Memory B cell (primary cell): ENCODE results near the gene CAMTA2.
A peak's percentile ranks its signal among the peaks of the same experiment; 100 is the strongest.

Experiments
- ATAC-seq: fragments of 150-1000 bp; cut with Tn5 transposase; 2 replicates; pipeline ENCODE4 v1.10.0; 2021; ENCODE audit warnings: low read depth, mild to moderate bottlenecking, moderate library complexity
- DNase-seq, 2 donors: peaks; one replicate each; pipeline ENCODE4 v3.0.0; 2022; ENCODE audit warnings: low spot score in 2 of 2
- H3K27ac Mint-ChIP-seq: one replicate; pipeline ENCODE4 v1.8.0; 2022; ENCODE audit warnings: mild to moderate bottlenecking, moderate library complexity, mixed read lengths
- H3K27me3 Mint-ChIP-seq: one replicate; pipeline ENCODE4 v1.8.0; 2022; ENCODE audit warnings: mixed read lengths
- H3K36me3 Mint-ChIP-seq: one replicate; pipeline ENCODE4 v1.8.0; 2022; ENCODE audit warnings: mild to moderate bottlenecking, mixed read lengths
- H3K4me1 Mint-ChIP-seq: one replicate; pipeline ENCODE4 v1.8.0; 2022; ENCODE audit warnings: mixed read lengths
- H3K4me3 Mint-ChIP-seq: one replicate; pipeline ENCODE4 v1.8.0; 2022; ENCODE audit warnings: mild to moderate bottlenecking, moderate library complexity, mixed read lengths
- H3K9me3 Mint-ChIP-seq: one replicate; pipeline ENCODE4 v1.8.0; 2022; ENCODE audit warnings: mixed read lengths

CAMTA2 gene

GRCh38 chr17:4942760-4943508 lies 44.5 kb downstream of the CAMTA2 start:
- H3K36me3 Mint-ChIP-seq: peaks cover 29% of the 10 kb centered on the region
- no peak for ATAC-seq

GRCh38 chr17:4941319-4941610 lies 46.2 kb downstream of the CAMTA2 start:
- Mint-ChIP-seq H3K36me3 (peaks cover 23% of the 10 kb centered on the region), H3K9me3 (no peaks in the 10 kb centered on the region), H3K4me3 (peak overlapping the region; percentile 90), H3K27ac (peak overlapping the region; percentile 92), H3K4me1 (peaks cover 62% of the 10 kb centered on the region), H3K27me3 (no peaks in the 10 kb centered on the region)
- no peak for ATAC-seq
- no peak for DNase-seq

More at GRCh38 chr17:4942760-4943508, 44.5 kb downstream of the CAMTA2 start:
- H3K9me3 Mint-ChIP-seq: no peaks in the 10 kb centered on the region
- H3K4me1 Mint-ChIP-seq: peaks cover 69% of the 10 kb centered on the region
- peak overlapping the region; percentile 7 for H3K4me3 Mint-ChIP-seq
- DNase-seq: no peak
- peak overlapping the region; percentile 37 for H3K27ac Mint-ChIP-seq
- H3K27me3 Mint-ChIP-seq: no peaks in the 10 kb centered on the region

GRCh38 chr17:4940555-4941318 lies 46.7 kb downstream of the CAMTA2 start:
- H3K36me3 Mint-ChIP-seq: peaks cover 22% of the 10 kb centered on the region
- peak overlapping the region; percentile 92 for H3K27ac Mint-ChIP-seq
- peak overlapping the region; percentile 90 for H3K4me3 Mint-ChIP-seq
- H3K9me3 Mint-ChIP-seq: no peaks in the 10 kb centered on the region
- peaks cover 62% of the 10 kb centered on the region for H3K4me1 Mint-ChIP-seq
- no peak for DNase-seq
- H3K27me3 Mint-ChIP-seq: no peaks in the 10 kb centered on the region
- no peak for ATAC-seq

GRCh38 chr17:4939796-4940554 lies 47.5 kb downstream of the CAMTA2 start, which contains the start of the genes RNF167 and SLC25A11:
RNF167 (plus strand) TSS chr17:4940268; CDS start chr17:4940910, 642 bp downstream.
SLC25A11 (minus strand) TSS chr17:4940046; CDS start chr17:4939910, 136 bp downstream.
- Mint-ChIP-seq H3K27me3 (no peaks in the 10 kb centered on the region), H3K4me1 (peaks cover 54% of the 10 kb centered on the region), H3K27ac (peak within 1 kb of the TSS; percentile 92), H3K4me3 (peak within 1 kb of the TSS; percentile 90), H3K9me3 (no peaks in the 10 kb centered on the region), H3K36me3 (peaks cover 14% of the 10 kb centered on the region)
- DNase-seq (peak; percentile 90 to 96), ATAC-seq (peak; percentile 84)

GRCh38 chr17:4939546-4939795 lies 48.0 kb downstream of the CAMTA2 start:
- ATAC-seq (peak; percentile 1), DNase-seq (no peak)
- H3K27me3 Mint-ChIP-seq: no peaks in the 10 kb centered on the region
- H3K9me3 Mint-ChIP-seq: no peaks in the 10 kb centered on the region
- H3K36me3 Mint-ChIP-seq: peaks cover 14% of the 10 kb centered on the region
- H3K4me1 Mint-ChIP-seq: peaks cover 52% of the 10 kb centered on the region
- peak overlapping the region; percentile 92 for H3K27ac Mint-ChIP-seq
- H3K4me3 Mint-ChIP-seq: peak overlapping the region; percentile 90

GRCh38 chr17:4938688-4939545 lies 48.6 kb downstream of the CAMTA2 start:
- H3K27me3 Mint-ChIP-seq: no peaks in the 10 kb centered on the region
- H3K4me3 Mint-ChIP-seq: peak overlapping the region; percentile 90
- ATAC-seq (no peak), DNase-seq (no peak)
- peak overlapping the region; percentile 92 for H3K27ac Mint-ChIP-seq
- H3K9me3 Mint-ChIP-seq: no peaks in the 10 kb centered on the region
- peaks cover 52% of the 10 kb centered on the region for H3K4me1 Mint-ChIP-seq
- peaks cover 10% of the 10 kb centered on the region for H3K36me3 Mint-ChIP-seq

GRCh38 chr17:4938069-4938491 lies 49.4 kb downstream of the CAMTA2 start:
- H3K27me3 Mint-ChIP-seq: no peaks in the 10 kb centered on the region
- H3K9me3 Mint-ChIP-seq: no peaks in the 10 kb centered on the region
- peaks cover 47% of the 10 kb centered on the region for H3K4me1 Mint-ChIP-seq
- no peak for DNase-seq
- H3K27ac Mint-ChIP-seq: no peak overlapping the region
- H3K36me3 Mint-ChIP-seq: peaks cover 10% of the 10 kb centered on the region
- no peak for ATAC-seq
- H3K4me3 Mint-ChIP-seq: peak overlapping the region; percentile 90

- H3K4me3 Mint-ChIP-seq: no peak overlapping the region
Observed at GRCh38 chr17:4937553-4937952, 49.9 kb downstream of the CAMTA2 start.

GRCh38 chr17:4936436-4936835 lies 51.0 kb downstream of the CAMTA2 start:
- DNase-seq (no peak), ATAC-seq (no peak)
- H3K36me3 Mint-ChIP-seq: peaks cover 2% of the 10 kb centered on the region
- H3K9me3 Mint-ChIP-seq: no peaks in the 10 kb centered on the region
- H3K27ac Mint-ChIP-seq: no peak overlapping the region
- no peak overlapping the region for H3K4me3 Mint-ChIP-seq
- H3K4me1 Mint-ChIP-seq: peaks cover 37% of the 10 kb centered on the region
- H3K27me3 Mint-ChIP-seq: no peaks in the 10 kb centered on the region

More at GRCh38 chr17:4937553-4937952, 49.9 kb downstream of the CAMTA2 start:
- DNase-seq: no peak
- ATAC-seq: no peak
- no peak overlapping the region for H3K27ac Mint-ChIP-seq
- peaks cover 10% of the 10 kb centered on the region for H3K36me3 Mint-ChIP-seq
- no peaks in the 10 kb centered on the region for H3K9me3 Mint-ChIP-seq
- H3K27me3 Mint-ChIP-seq: no peaks in the 10 kb centered on the region
- H3K4me1 Mint-ChIP-seq: peaks cover 44% of the 10 kb centered on the region

GRCh38 chr17:4935650-4936049 lies 51.8 kb downstream of the CAMTA2 start:
- Mint-ChIP-seq H3K4me3 (no peak overlapping the region), H3K27me3 (no peaks in the 10 kb centered on the region), H3K36me3 (peaks cover 5% of the 10 kb centered on the region), H3K9me3 (no peaks in the 10 kb centered on the region), H3K4me1 (peaks cover 34% of the 10 kb centered on the region), H3K27ac (no peak overlapping the region)
- ATAC-seq: no peak
- no peak for DNase-seq

- H3K4me3 Mint-ChIP-seq: no peak overlapping the region
Observed at GRCh38 chr17:4934173-4934979, 53.1 kb downstream of the CAMTA2 start.

GRCh38 chr17:4933646-4934045 lies 53.8 kb downstream of the CAMTA2 start:
- H3K27me3 Mint-ChIP-seq: no peaks in the 10 kb centered on the region
- H3K36me3 Mint-ChIP-seq: peaks cover 7% of the 10 kb centered on the region
- no peak overlapping the region for H3K4me3 Mint-ChIP-seq
- no peak for DNase-seq
- H3K27ac Mint-ChIP-seq: no peak overlapping the region
- no peak for ATAC-seq
- H3K4me1 Mint-ChIP-seq: peaks cover 25% of the 10 kb centered on the region
- no peaks in the 10 kb centered on the region for H3K9me3 Mint-ChIP-seq

More at GRCh38 chr17:4934173-4934979, 53.1 kb downstream of the CAMTA2 start:
- Mint-ChIP-seq H3K4me1 (peaks cover 30% of the 10 kb centered on the region), H3K27ac (no peak overlapping the region), H3K36me3 (peaks cover 7% of the 10 kb centered on the region), H3K27me3 (no peaks in the 10 kb centered on the region), H3K9me3 (no peaks in the 10 kb centered on the region)
- DNase-seq (no peak), ATAC-seq (no peak)

- Mint-ChIP-seq H3K4me3 (no peak overlapping the region), H3K9me3 (no peaks in the 10 kb centered on the region), H3K4me1 (peaks cover 21% of the 10 kb centered on the region), H3K36me3 (peaks cover 5% of the 10 kb centered on the region), H3K27me3 (no peaks in the 10 kb centered on the region), H3K27ac (no peak overlapping the region)
- ATAC-seq: no peak
- DNase-seq: no peak
Observed at GRCh38 chr17:4932756-4933155, 54.7 kb downstream of the CAMTA2 start.
